Smooth muscle cell (in vitro differentiated cells): Measurements from ENCODE around the gene PAPPA2. TPM values are rescaled to one million over a fixed set of nuclear protein-coding genes. Genes with fewer than 3 reads are reported as not detected.

Experiments
- DNase-seq: peaks from one replicate; lab custom pipeline; 2025; ENCODE audit not compliant: unreplicated experiment; lab: John Stamatoyannopoulos, UW
- H2AFZ ChIP-seq: fragments of 200-600 bp; sonication (generic); 2 replicates; pipeline ENCODE4 v1.6.0; 2016; ENCODE audit warnings: antibody characterized with exemption, low read depth, mild to moderate bottlenecking
- H3F3A ChIP-seq: fragments of 200-600 bp; sonication (generic); 2 replicates; pipeline ENCODE4 v1.6.0; 2017; ENCODE audit warnings: antibody characterized with exemption, low read depth
- H3K27ac ChIP-seq: fragments of 200-600 bp; sonication (generic); 2 replicates; pipeline ENCODE4 v1.5.1; 2016; ENCODE audit warnings: low read depth, mild to moderate bottlenecking
- H3K27me3 ChIP-seq: fragments of 200-600 bp; sonication (generic); 2 replicates; pipeline ENCODE4 v1.6.1; 2016; ENCODE audit warnings: low read depth, mild to moderate bottlenecking
- H3K36me3 ChIP-seq: fragments of 200-600 bp; sonication (generic); 2 replicates; pipeline ENCODE4 v1.5.1; 2016; ENCODE audit warnings: low read depth
- H3K4me1 ChIP-seq: fragments of 200-600 bp; sonication (generic); 2 replicates; pipeline ENCODE4 v1.5.1; 2016; ENCODE audit warnings: low read depth
- H3K4me2 ChIP-seq: fragments of 200-600 bp; sonication (generic); 2 replicates; pipeline ENCODE4 v1.6.0; 2016; ENCODE audit warnings: mild to moderate bottlenecking
- H3K4me3 ChIP-seq: fragments of 200-600 bp; sonication (generic); 2 replicates; pipeline ENCODE4 v1.5.1; 2016; ENCODE audit warnings: mild to moderate bottlenecking
- H3K79me2 ChIP-seq: fragments of 200-600 bp; sonication (generic); 2 replicates; pipeline ENCODE4 v1.6.0; 2016; ENCODE audit warnings: low read depth, mild to moderate bottlenecking
- H3K9ac ChIP-seq: fragments of 200-600 bp; sonication (generic); 2 replicates; pipeline ENCODE4 v1.6.0; 2016; ENCODE audit warnings: low read depth
- H3K9me3 ChIP-seq: fragments of 200-600 bp; sonication (generic); replicated peaks from 2 replicates; pipeline ENCODE4 v1.5.1; 2016; ENCODE audit warnings: low read depth
- H4K20me1 ChIP-seq: fragments of 200-600 bp; sonication (generic); 2 replicates; pipeline ENCODE4 v1.6.0; 2016; ENCODE audit warnings: low read depth
- CTCF ChIP-seq: fragments of 200-600 bp; sonication (generic); IDR thresholded peaks from 2 replicates; pipeline ENCODE4 v1.5.1; 2017; ENCODE audit warnings: borderline replicate concordance, mild to moderate bottlenecking, antibody characterized with exemption; ENCODE audit not compliant: insufficient read depth, poor library complexity, severe bottlenecking
- WGBS: methylation state at CpG from one replicate; pipeline ENCODE4 v1.1.7; 2016; ENCODE audit warnings: low lambda C conversion rate; 5-methylcytosine and 5-hydroxymethylcytosine counted together
- polyA plus RNA-seq: library from polyadenylated mRNA; unstranded; fragments of >200 nt; fragmentation: Nextera tagmentation; extraction: Ambion mirVana; gene quantifications from 2 replicates; pipeline ENCODE4 v1.2.1, GENCODE V29; 2016
- total RNA-seq: library from RNA; depleted of rRNA; stranded (reverse); fragments of >200 nt; gene quantifications from 2 replicates; pipeline ENCODE4 v1.2.3, GENCODE V29; 2014

PAPPA2 gene
- total and polyA plus RNA-seq, 2 experiments from 2014 or later = 0.03 to 0.27 TPM

GRCh38 chr1:176556288-176556687, 93.3 kb downstream of the PAPPA2 start:
- Histone ChIP-seq H3F3A (no peaks in the 10 kb centered on the region), H3K79me2 (no peaks in the 10 kb centered on the region), H3K4me1 (peaks cover 12% of the 10 kb centered on the region), H2AFZ (no peak overlapping the region), H3K4me3 (no peak overlapping the region), H3K4me2 (no peak overlapping the region), H4K20me1 (no peaks in the 10 kb centered on the region), H3K9ac (no peak overlapping the region), H3K9me3 (no peaks in the 10 kb centered on the region), H3K36me3 (no peaks in the 10 kb centered on the region), H3K27me3 (peaks cover 75% of the 10 kb centered on the region), H3K27ac (no peak overlapping the region)
- TF ChIP-seq CTCF = no peak
- 87% methylated on average over 6 of the region's 6 CpGs for WGBS
- DNase-seq = no peak

- Histone ChIP-seq H4K20me1 (no peaks in the 10 kb centered on the region), H3K27ac (no peak overlapping the region), H3K9me3 (no peaks in the 10 kb centered on the region), H3K36me3 (no peaks in the 10 kb centered on the region), H2AFZ (no peak overlapping the region), H3K9ac (no peak overlapping the region), H3K27me3 (peaks cover 61% of the 10 kb centered on the region), H3K4me1 (peaks cover 3% of the 10 kb centered on the region), H3K79me2 (no peaks in the 10 kb centered on the region), H3F3A (no peaks in the 10 kb centered on the region), H3K4me2 (no peak overlapping the region), H3K4me3 (no peak overlapping the region)
- no peak for TF ChIP-seq CTCF
- DNase-seq = no peak
- 81% methylated on average over 2 of the region's 2 CpGs for WGBS
Observed at GRCh38 chr1:176557543-176558258, 94.7 kb downstream of the PAPPA2 start.

- DNase-seq = no peak
- no peak for TF ChIP-seq CTCF
Observed at GRCh38 chr1:176558561-176558960, 95.6 kb downstream of the PAPPA2 start.

GRCh38 chr1:176559474-176559873, 96.5 kb downstream of the PAPPA2 start:
- no peaks in the 10 kb centered on the region for H4K20me1 ChIP-seq
- H3K4me1 ChIP-seq = no peaks in the 10 kb centered on the region
- H3K4me3 ChIP-seq = no peak overlapping the region
- H3K27me3 ChIP-seq = peaks cover 43% of the 10 kb centered on the region
- 24% methylated on average over 4 of the region's 4 CpGs for WGBS
- no peak overlapping the region for H2AFZ ChIP-seq
- H3K36me3 ChIP-seq = no peaks in the 10 kb centered on the region
- H3F3A ChIP-seq = no peaks in the 10 kb centered on the region
- TF ChIP-seq CTCF = no peak
- no peak overlapping the region for H3K27ac ChIP-seq
- H3K4me2 ChIP-seq = no peak overlapping the region
- H3K79me2 ChIP-seq = no peaks in the 10 kb centered on the region
- no peak for DNase-seq
- H3K9me3 ChIP-seq = no peaks in the 10 kb centered on the region
- no peak overlapping the region for H3K9ac ChIP-seq

More at GRCh38 chr1:176558561-176558960, 95.6 kb downstream of the PAPPA2 start:
- H3K4me2 ChIP-seq = no peak overlapping the region
- H3K36me3 ChIP-seq = no peaks in the 10 kb centered on the region
- no peak overlapping the region for H2AFZ ChIP-seq
- H3K9ac ChIP-seq = no peak overlapping the region
- no peaks in the 10 kb centered on the region for H3K4me1 ChIP-seq
- no peaks in the 10 kb centered on the region for H3F3A ChIP-seq
- H3K27me3 ChIP-seq = peaks cover 52% of the 10 kb centered on the region
- no peaks in the 10 kb centered on the region for H3K79me2 ChIP-seq
- no peaks in the 10 kb centered on the region for H3K9me3 ChIP-seq
- no peak overlapping the region for H3K4me3 ChIP-seq
- 78% methylated on average over 2 of the region's 2 CpGs for WGBS
- no peak overlapping the region for H3K27ac ChIP-seq
- H4K20me1 ChIP-seq = no peaks in the 10 kb centered on the region
